BE2C (cell line): ENCODE results near the gene TRPC3. TPM values are rescaled to one million over a fixed set of nuclear protein-coding genes. Genes with fewer than 3 reads are reported as not detected.

Source experiments
- DNase-seq: peaks from one replicate; pipeline ENCODE4 v3.0.0-alpha.2; 2020
- H3K27me3 ChIP-seq: fragments of 250-450 bp; sonication (Bioruptor Pico); 2 replicates; pipeline ENCODE4 v1.5.1; 2020; ENCODE audit warnings: mild to moderate bottlenecking
- H3K36me3 ChIP-seq: fragments of 250-450 bp; sonication (Bioruptor Pico); 2 replicates; pipeline ENCODE4 v1.5.1; 2020; ENCODE audit warnings: mild to moderate bottlenecking
- H3K4me1 ChIP-seq: fragments of 250-450 bp; sonication (Bioruptor Pico); 2 replicates; pipeline ENCODE4 v1.5.1; 2020
- H3K4me3 ChIP-seq: 2 replicates; pipeline ENCODE4 v1.5.1; 2011; ENCODE audit warnings: low read depth, low read length
- H3K9me3 ChIP-seq: fragments of 250-450 bp; sonication (Bioruptor Pico); 2 replicates; pipeline ENCODE4 v1.5.1; 2020
- polyA plus RNA-seq: library from polyadenylated mRNA; unstranded; fragments of >200 nt; gene quantifications from one replicate; pipeline ENCODE4 v1.2.1, GENCODE V29; 2012; ENCODE audit warnings: low read depth, missing spikeins; ENCODE audit not compliant: insufficient read length, insufficient read depth
- TF ChIP-seq, protein P1 (sequence below): IDR thresholded peaks from 2 replicates; pipeline ENCODE4 v1.5.1; 2012; ENCODE audit warnings: mild to moderate bottlenecking, low read depth, low read length

TRPC3 gene
- polyA plus RNA-seq: not detected

DNA sequence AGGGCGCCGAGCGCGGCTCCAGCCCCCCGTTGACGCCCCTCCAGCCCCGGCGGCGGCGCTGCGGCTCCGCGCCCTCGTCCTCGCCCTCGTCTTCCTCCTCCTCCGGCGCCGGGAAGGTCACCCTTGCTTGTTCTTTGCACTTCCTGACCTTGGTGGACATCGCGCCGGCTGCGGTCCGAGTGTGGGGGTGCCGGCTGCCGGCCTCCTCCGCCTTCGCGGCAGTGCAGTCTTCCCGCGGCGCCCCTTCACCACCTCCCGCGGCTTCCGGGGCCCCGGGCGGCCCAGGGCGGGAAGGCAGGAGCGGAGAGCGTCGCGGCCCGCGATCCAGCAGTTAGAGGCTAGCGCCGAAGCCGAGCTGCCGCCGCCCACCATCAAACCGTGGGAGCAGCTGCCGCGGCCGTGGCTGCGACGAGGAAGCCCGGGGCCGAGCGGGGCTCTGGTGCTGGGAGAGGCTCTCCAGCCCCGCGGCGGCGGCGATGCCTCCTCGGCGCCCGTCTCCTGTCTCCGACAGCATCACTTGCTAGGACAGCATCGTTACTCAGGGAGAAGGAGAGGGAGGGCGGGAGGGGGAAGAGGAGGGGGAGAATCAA is at the start of gene TRPC3:
TSS of gene TRPC3 (minus strand) at position 540 of the 590 bp plus-strand sequence. CDS start at position 160, 380 bp downstream.
- peak; percentile 41 for DNase-seq
- peaks cover 59% of the 10 kb centered on the region for H3K27me3 ChIP-seq
- TF ChIP-seq, protein P1, sequence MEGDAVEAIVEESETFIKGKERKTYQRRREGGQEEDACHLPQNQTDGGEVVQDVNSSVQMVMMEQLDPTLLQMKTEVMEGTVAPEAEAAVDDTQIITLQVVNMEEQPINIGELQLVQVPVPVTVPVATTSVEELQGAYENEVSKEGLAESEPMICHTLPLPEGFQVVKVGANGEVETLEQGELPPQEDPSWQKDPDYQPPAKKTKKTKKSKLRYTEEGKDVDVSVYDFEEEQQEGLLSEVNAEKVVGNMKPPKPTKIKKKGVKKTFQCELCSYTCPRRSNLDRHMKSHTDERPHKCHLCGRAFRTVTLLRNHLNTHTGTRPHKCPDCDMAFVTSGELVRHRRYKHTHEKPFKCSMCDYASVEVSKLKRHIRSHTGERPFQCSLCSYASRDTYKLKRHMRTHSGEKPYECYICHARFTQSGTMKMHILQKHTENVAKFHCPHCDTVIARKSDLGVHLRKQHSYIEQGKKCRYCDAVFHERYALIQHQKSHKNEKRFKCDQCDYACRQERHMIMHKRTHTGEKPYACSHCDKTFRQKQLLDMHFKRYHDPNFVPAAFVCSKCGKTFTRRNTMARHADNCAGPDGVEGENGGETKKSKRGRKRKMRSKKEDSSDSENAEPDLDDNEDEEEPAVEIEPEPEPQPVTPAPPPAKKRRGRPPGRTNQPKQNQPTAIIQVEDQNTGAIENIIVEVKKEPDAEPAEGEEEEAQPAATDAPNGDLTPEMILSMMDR: no peak

DNA sequence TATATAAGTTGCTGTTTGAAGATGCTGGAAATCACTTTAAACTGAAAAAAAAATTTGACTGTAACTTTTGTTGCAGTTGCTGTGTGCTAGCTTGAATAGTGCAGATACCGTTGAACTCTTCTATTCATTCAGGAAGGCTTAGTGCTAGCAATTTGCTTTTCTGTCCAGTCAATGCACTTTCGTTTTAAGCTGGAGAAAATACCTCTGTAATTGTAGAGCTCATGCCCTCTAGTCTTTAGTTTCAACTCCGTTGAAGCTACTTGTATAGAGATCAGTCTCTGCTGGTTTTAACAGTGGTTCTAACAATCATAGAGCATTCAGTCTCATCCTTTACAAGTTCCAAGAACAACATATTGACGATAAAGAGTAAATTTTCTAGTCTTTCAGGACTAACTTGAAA is 49.0 kb upstream of the TRPC3 start:
- Histone ChIP-seq H3K4me3 (no peak overlapping the region), H3K4me1 (no peaks in the 10 kb centered on the region), H3K36me3 (no peaks in the 10 kb centered on the region), H3K9me3 (no peaks in the 10 kb centered on the region), H3K27me3 (peaks cover 5% of the 10 kb centered on the region)
- no peak for DNase-seq
- TF ChIP-seq, protein P1: no peak

More for the DNA sequence above, at the start of gene TRPC3:
- H3K4me1 ChIP-seq: 0 out of 2 replicates have a peak, but pooled peaks cover 3% of the 10 kb centered on the region
- no peaks in the 10 kb centered on the region for H3K36me3 ChIP-seq
- H3K9me3 ChIP-seq: no peaks in the 10 kb centered on the region
- peak within 1 kb of the TSS; percentile 50 for H3K4me3 ChIP-seq

DNA sequence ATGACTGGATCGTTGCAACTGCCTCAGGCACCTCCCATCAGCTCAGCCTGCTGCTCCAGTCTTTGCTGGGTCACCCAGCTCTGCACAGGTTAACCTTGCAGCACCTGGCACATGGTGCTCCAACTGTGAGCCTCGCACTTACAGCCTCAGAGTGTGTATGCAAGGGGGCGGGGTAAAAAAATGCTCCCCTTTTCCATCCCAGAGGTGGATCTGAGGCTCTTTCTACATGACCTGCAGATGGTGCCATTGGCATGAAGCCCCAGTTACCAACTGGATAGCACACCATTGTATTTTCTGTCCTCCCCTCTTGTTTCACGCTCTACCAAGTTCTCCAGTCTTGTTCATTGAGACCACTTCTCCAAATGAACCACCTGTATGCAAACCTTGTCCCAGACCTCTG is 46.2 kb upstream of the TRPC3 start:
- Histone ChIP-seq H3K9me3 (no peaks in the 10 kb centered on the region), H3K4me1 (no peaks in the 10 kb centered on the region), H3K4me3 (no peak overlapping the region), H3K36me3 (no peaks in the 10 kb centered on the region), H3K27me3 (no peaks in the 10 kb centered on the region; the same call in 1 of the 2 replicates)
- DNase-seq: no peak
- TF ChIP-seq, protein P1: no peak

DNA sequence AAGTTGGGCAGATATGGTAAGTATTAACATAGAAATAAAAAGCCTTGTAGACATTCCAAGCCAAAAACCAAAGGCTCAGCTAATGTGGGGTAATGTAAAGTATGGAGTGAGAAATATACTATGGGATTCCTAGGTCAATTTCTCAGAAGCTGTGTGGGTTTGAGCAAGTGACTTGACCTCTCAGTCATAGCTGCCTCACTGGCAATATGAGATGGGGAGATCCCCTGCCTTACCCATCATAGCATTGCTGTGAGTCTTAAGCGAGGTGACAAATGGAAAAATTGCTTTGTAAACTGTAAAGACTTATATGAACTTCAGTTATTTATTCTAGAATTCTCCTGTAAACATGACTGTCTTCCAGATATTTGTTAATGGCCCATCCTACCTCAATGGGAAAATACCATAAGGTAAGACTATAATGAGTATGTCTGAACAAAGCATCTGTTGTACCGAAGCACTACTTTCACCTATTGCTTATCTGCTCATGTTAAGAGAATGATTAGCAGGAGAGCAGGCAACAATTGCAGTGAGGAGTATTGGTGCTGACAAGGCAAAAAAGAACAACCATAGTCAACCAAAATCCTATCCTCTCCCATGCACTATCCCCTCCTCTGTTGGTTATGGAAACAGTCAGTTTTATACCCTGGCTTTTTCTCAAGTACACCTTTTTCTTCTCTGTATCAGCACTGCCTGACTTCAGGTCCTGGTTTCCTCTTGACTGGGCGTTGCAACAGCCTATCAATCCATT is 44.1 kb upstream of the TRPC3 start:
- H3K27me3 ChIP-seq: no peaks in the 10 kb centered on the region; the same call in 1 of the 2 replicates
- H3K9me3 ChIP-seq: no peaks in the 10 kb centered on the region
- H3K36me3 ChIP-seq: no peaks in the 10 kb centered on the region
- no peak for DNase-seq
- H3K4me1 ChIP-seq: no peaks in the 10 kb centered on the region
- TF ChIP-seq, protein P1: no peak
- H3K4me3 ChIP-seq: no peak overlapping the region

DNA sequence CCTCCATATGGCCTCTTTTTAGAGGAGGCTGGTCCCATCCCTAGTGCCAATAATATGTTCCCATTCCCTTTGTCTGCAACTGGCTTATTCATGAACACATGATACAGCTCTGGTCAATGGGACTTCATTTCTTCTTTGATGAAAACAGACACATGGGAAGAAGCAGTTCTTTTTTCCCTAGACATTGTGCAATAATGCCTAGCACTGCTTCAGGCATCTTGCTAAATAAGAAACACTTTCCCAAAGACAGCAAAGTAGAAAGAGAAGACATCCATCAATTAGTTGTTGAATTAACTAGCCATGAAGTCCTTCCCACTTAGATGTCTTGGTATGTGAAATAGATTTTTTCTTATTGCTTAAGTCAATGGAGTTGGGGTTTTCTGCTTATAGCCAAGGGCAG is 40.1 kb upstream of the TRPC3 start:
- TF ChIP-seq, protein P1: no peak
- H3K4me3 ChIP-seq: no peak overlapping the region
- no peaks in the 10 kb centered on the region for H3K27me3 ChIP-seq
- H3K4me1 ChIP-seq: no peaks in the 10 kb centered on the region
- no peak for DNase-seq
- no peaks in the 10 kb centered on the region for H3K9me3 ChIP-seq
- H3K36me3 ChIP-seq: no peaks in the 10 kb centered on the region

DNA sequence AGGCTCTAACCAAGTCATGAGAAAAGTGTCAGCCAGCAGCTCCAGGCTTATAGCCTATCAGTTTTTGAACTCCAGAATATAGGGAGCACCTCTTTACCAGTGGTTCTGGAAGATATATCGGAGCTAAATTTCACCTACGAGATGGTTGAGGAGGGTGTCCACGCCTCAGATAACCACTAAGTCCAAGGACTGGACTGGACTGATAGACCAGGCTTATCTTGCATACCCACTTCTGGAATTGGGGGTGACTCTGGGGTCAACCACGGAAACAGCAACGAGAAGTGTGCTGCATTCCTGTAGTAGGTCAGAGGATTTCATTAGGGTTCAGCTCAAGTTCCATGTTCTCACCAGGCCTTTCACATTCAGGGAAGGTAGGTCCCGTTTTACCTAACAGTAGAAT is 38.6 kb upstream of the TRPC3 start:
- Histone ChIP-seq H3K27me3 (no peaks in the 10 kb centered on the region), H3K4me3 (no peak overlapping the region), H3K4me1 (no peaks in the 10 kb centered on the region), H3K9me3 (no peaks in the 10 kb centered on the region), H3K36me3 (no peaks in the 10 kb centered on the region)
- TF ChIP-seq, protein P1: no peak
- no peak for DNase-seq
